Mesothelial cell of epicardium (in vitro differentiated cells): Measurements from ENCODE around the gene PLEKHA6. TPM values are rescaled to one million over a fixed set of nuclear protein-coding genes. Genes with fewer than 3 reads are reported as not detected.

Source experiments
- DNase-seq, 2 experiments: peaks; one replicate each; pipeline ENCODE4 v3.0.0; 2021; ENCODE audit warnings: low spot score in 2 of 2; ENCODE audit not compliant: unreplicated experiment in 2 of 2
- H3K27ac Mint-ChIP-seq: 2 replicates; pipeline ENCODE4 v1.8.0; 2021; ENCODE audit warnings: mixed read lengths
- H3K27me3 Mint-ChIP-seq: 2 replicates; pipeline ENCODE4 v1.8.0; 2021; ENCODE audit warnings: low read depth, mixed read lengths
- H3K36me3 Mint-ChIP-seq: 2 replicates; pipeline ENCODE4 v1.8.0; 2021; ENCODE audit warnings: mixed read lengths
- H3K4me1 Mint-ChIP-seq: 2 replicates; pipeline ENCODE4 v1.8.0; 2021; ENCODE audit warnings: mixed read lengths
- H3K4me3 Mint-ChIP-seq: 2 replicates; pipeline ENCODE4 v1.8.0; 2021; ENCODE audit warnings: mild to moderate bottlenecking, moderate library complexity, mixed read lengths
- H3K9me3 Mint-ChIP-seq: 2 replicates; pipeline ENCODE4 v1.8.0; 2021; ENCODE audit warnings: mixed read lengths
- CTCF ChIP-seq: fragments of 200-600 bp; sonication (generic); IDR thresholded peaks from one replicate; pipeline ENCODE4 v1.5.0; 2021; ENCODE audit warnings: antibody characterized with exemption; ENCODE audit not compliant: unreplicated experiment
- total RNA-seq: library from RNA; stranded (reverse); gene quantifications from 3 replicates; pipeline ENCODE4 v1.2.1, GENCODE V29; 2021

PLEKHA6 gene
- total RNA-seq, 1 donor from 2014 or later, result 29.7 TPM

DNA sequence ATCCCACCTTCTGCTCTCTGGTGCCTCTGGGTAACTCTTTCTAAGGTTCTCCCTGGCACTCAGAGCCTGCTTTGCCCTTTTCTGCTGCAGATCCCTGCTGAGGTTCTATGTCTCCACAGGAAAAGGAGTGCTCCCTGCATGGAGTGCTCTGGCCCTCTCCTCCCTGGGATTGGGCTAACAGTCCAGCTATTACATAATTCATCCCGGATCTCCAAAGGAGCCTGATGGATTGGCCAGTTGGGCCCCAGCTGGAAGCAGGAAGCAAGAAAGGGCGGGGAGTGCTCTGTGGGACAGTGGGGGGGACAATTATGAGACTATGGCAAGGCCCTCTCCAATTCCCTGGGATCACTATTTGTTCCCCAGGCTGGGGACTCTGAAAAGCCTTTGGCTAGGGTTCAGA lies 94.1 kb downstream of the PLEKHA6 start:
- H3K36me3 Mint-ChIP-seq, result peaks cover 20% of the 10 kb centered on the region
- no peak overlapping the region for H3K4me3 Mint-ChIP-seq
- no peak for TF ChIP-seq CTCF
- H3K27ac Mint-ChIP-seq, result no peak overlapping the region
- peaks cover 14% of the 10 kb centered on the region for H3K4me1 Mint-ChIP-seq
- DNase-seq, result no peak
- no peaks in the 10 kb centered on the region for H3K9me3 Mint-ChIP-seq
- H3K27me3 Mint-ChIP-seq, result no peaks in the 10 kb centered on the region

DNA sequence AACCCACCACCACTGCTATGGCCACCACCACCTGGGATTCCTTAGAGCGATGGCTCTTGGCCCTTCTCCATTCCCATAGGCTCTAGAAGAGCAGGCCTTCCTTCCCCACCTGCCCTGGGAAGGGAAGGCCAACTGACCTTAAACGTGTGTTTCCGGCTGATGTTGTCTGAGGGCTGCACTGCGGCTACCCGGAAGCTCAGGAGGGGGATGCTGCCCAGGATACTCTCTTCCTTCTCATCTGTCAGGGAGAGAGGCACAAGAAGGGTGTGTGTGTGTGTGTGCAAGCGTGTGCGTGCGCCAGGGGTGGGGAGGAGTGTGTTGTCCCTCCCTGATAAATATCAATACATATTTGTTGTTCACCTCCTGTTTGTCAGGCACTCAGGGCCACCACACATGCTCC lies 94.9 kb downstream of the PLEKHA6 start:
- H3K27ac Mint-ChIP-seq, result no peak overlapping the region
- H3K4me1 Mint-ChIP-seq, result peaks cover 14% of the 10 kb centered on the region
- no peak overlapping the region for H3K4me3 Mint-ChIP-seq
- H3K27me3 Mint-ChIP-seq, result no peaks in the 10 kb centered on the region
- no peak for DNase-seq
- no peaks in the 10 kb centered on the region for H3K9me3 Mint-ChIP-seq
- no peak for TF ChIP-seq CTCF
- peaks cover 20% of the 10 kb centered on the region for H3K36me3 Mint-ChIP-seq

GRCh38 chr1:204263254-204263910 lies 96.3 kb downstream of the PLEKHA6 start:
- no peaks in the 10 kb centered on the region for H3K27me3 Mint-ChIP-seq
- H3K4me3 Mint-ChIP-seq, result no peak overlapping the region
- H3K36me3 Mint-ChIP-seq, result peaks cover 20% of the 10 kb centered on the region
- peaks cover 14% of the 10 kb centered on the region for H3K4me1 Mint-ChIP-seq
- DNase-seq, result no peak
- no peaks in the 10 kb centered on the region for H3K9me3 Mint-ChIP-seq
- H3K27ac Mint-ChIP-seq, result peak overlapping the region; percentile 24
- TF ChIP-seq CTCF, result no peak

- peak overlapping the region; percentile 24 for H3K27ac Mint-ChIP-seq
- H3K27me3 Mint-ChIP-seq, result no peaks in the 10 kb centered on the region
- no peaks in the 10 kb centered on the region for H3K9me3 Mint-ChIP-seq
- peaks cover 22% of the 10 kb centered on the region for H3K36me3 Mint-ChIP-seq
- no peak overlapping the region for H3K4me3 Mint-ChIP-seq
- no peak for TF ChIP-seq CTCF
- peaks cover 14% of the 10 kb centered on the region for H3K4me1 Mint-ChIP-seq
- DNase-seq, result no peak
These were observed 97.0 kb downstream of the PLEKHA6 start for GRCh38 chr1:204262506-204263253.

DNA sequence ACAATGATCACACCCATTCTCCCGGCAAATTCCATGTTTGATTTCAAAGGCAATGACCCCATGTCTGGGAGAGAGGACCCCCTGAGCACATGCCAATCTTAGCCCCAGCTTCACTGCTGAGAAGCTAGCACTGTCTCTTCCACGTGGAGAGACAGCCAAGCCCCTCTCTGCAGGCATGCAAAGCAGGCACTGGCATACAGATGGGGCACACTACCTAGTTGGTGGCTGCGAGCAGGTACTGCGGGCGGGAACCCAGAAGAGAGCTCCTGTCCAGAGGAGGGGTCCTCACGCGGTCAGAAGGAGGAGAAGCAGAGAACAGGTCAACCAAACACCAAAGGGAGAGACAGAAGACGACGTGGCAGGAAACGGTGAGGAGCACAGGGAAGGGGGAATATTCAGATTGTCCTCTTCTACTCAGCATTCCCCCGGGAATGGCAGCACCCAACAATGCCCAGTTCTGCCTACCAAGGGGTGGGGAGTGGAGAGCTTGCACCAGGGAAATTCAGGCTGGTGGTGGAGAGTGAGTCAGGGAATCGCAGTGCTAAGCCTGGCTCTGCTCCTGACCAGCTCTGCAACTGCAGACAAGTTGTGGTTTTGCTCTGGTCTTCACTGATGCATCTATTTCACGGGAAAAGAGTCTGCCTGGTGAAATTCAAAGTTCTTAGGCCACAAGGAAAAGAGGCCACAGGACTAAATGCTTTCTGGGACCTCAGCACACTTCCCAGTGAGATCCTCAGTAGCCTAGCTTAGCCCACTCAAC lies 97.8 kb downstream of the PLEKHA6 start:
- DNase-seq, result no peak
- no peak for TF ChIP-seq CTCF
- no peaks in the 10 kb centered on the region for H3K27me3 Mint-ChIP-seq
- no peak overlapping the region for H3K4me3 Mint-ChIP-seq
- no peak overlapping the region for H3K27ac Mint-ChIP-seq
- H3K36me3 Mint-ChIP-seq, result peaks cover 17% of the 10 kb centered on the region
- peaks cover 14% of the 10 kb centered on the region for H3K4me1 Mint-ChIP-seq
- H3K9me3 Mint-ChIP-seq, result no peaks in the 10 kb centered on the region
